OCI-LY1 (cell line): ENCODE results near the gene CIB4.

Experiments
- CTCF ChIP-seq: fragments of 200-600 bp; sonication (generic), shearing (Covaris generic); IDR thresholded peaks from 2 replicates; pipeline ENCODE4 v1.5.1; 2017; ENCODE audit warnings: mild to moderate bottlenecking, antibody characterized with exemption, low read length, moderate library complexity, mixed read lengths
- EZH2 ChIP-seq: fragments of 200-600 bp; sonication (generic), shearing (Covaris generic); IDR thresholded peaks from 2 replicates; pipeline ENCODE4 v1.8.0; 2017; ENCODE audit warnings: borderline replicate concordance, mixed run types, mild to moderate bottlenecking, antibody characterized with exemption, low read length, moderate library complexity, mixed read lengths

DNA sequence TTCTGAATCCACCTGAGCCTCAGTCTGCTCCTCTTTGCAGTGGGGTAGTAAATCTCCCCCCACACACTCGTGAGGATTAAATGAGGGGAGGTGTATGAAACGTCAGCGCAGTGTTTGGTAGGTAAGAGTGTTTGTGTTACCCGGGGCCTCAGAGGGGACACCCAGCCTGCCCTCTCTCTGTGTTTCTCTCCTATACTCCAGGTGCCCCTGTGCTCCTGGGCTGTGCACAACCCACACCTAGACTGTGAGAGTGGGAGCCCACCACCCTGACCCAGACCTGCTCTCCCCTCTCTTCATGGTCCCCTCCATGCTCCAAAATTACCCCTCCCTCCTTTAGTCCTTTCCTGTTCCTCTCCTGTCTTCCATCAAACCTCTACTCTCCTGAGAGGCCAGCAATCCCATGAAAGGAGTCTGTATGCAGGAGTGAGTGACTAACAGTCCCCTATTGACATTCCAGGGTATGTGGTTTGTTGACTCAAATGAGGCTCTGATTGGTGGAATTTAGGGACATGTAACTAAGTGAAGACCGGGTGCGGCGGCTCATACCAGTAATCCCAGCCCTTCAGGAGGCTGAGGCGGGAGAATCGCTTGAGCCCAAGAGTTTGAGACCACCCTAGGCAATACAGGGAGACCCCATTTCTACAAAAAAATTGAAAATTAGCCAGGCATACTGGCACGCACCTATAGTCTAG, 10.4 kb downstream of the CIB4 start:
- TF ChIP-seq CTCF, result no peak
- no peak for TF ChIP-seq EZH2
